CD4-positive, alpha-beta memory T cell (primary cell): ENCODE measurements around the gene EBLN2. TPM values are rescaled to one million over a fixed set of nuclear protein-coding genes. Genes with fewer than 3 reads are reported as not detected.

Experiments
- CTCF ChIA-PET: fragments of 350-600 bp; sonication (Branson Sonifier 250); formaldehyde crosslinking; loops from one replicate; lab custom pipeline; 2021; ENCODE audit warnings: inconsistent platforms; ENCODE audit not compliant: partially characterized antibody; lab: Charles Lee
- POLR2A ChIA-PET: fragments of 350-600 bp; sonication (Branson Sonifier 250); formaldehyde crosslinking; loops from one replicate; lab custom pipeline; 2021; ENCODE audit not compliant: partially characterized antibody; lab: Charles Lee
- DNase-seq, 5 donors: peaks; one replicate each; pipeline versions ENCODE4 v3.0.0 to v3.0.0-alpha.2; 2020 to 2022; ENCODE audit warnings: mixed read lengths in 1 of 5
- H3K27ac ChIP-seq: one replicate; pipeline ENCODE4 v1.7.0; 2013; ENCODE audit warnings: low read depth, low read length
- H3K27me3 ChIP-seq: 2 replicates; pipeline ENCODE4 v1.7.0; 2013; ENCODE audit warnings: mild to moderate bottlenecking, low read length, moderate library complexity; ENCODE audit not compliant: insufficient read depth
- H3K36me3 ChIP-seq: 2 replicates; pipeline ENCODE4 v1.7.0; 2013; ENCODE audit warnings: mild to moderate bottlenecking, low read length, moderate library complexity; ENCODE audit not compliant: insufficient read depth
- H3K4me1 ChIP-seq: 2 replicates; pipeline ENCODE4 v1.7.0; 2013; ENCODE audit warnings: mild to moderate bottlenecking, low read length, moderate library complexity; ENCODE audit not compliant: insufficient read depth
- H3K4me3 ChIP-seq, 2 donors: one replicate each; pipeline ENCODE4 v1.7.0; 2013; ENCODE audit warnings: low read length in 2 of 2, mild to moderate bottlenecking in 1 of 2
- H3K9me3 ChIP-seq, 2 donors: one replicate each; pipeline ENCODE4 v1.7.0; 2013; ENCODE audit warnings: low read length in 2 of 2, control low read depth in 1 of 2; ENCODE audit not compliant: control insufficient read depth in 1 of 2
- H3K27ac Mint-ChIP-seq, 7 donors: one replicate each; pipeline ENCODE4 v1.8.0; 2020 to 2021; ENCODE audit warnings: mixed read lengths in 7 of 7, mild to moderate bottlenecking in 6 of 7, inconsistent platforms in 3 of 7, moderate library complexity in 3 of 7
- H3K27me3 Mint-ChIP-seq, 2 donors: one replicate each; pipeline ENCODE4 v1.8.0; 2020 to 2021; ENCODE audit warnings: mixed read lengths in 2 of 2
- H3K36me3 Mint-ChIP-seq, 2 donors: one replicate each; pipeline ENCODE4 v1.8.0; 2020 to 2021; ENCODE audit warnings: mixed read lengths in 2 of 2, inconsistent platforms in 1 of 2, mild to moderate bottlenecking in 1 of 2
- H3K4me1 Mint-ChIP-seq, 4 donors: one replicate each; pipeline ENCODE4 v1.8.0; 2020 to 2021; ENCODE audit warnings: mixed read lengths in 4 of 4, mild to moderate bottlenecking in 1 of 4
- H3K4me3 Mint-ChIP-seq, 8 donors: one replicate each; pipeline ENCODE4 v1.8.0; 2020 to 2021; ENCODE audit warnings: mixed read lengths in 8 of 8, mild to moderate bottlenecking in 7 of 8, moderate library complexity in 6 of 8, inconsistent platforms in 3 of 8
- H3K9me3 Mint-ChIP-seq, 8 donors: one replicate each; pipeline ENCODE4 v1.8.0; 2020 to 2021; ENCODE audit warnings: mixed read lengths in 8 of 8, mild to moderate bottlenecking in 5 of 8, inconsistent platforms in 3 of 8, moderate library complexity in 1 of 8
- intact Hi-C: fragments of 100-400 bp; cut with micrococcal nuclease; formaldehyde crosslinking; loops from one replicate; pipeline ENCODE4 v1.15.1; 2023
- polyA plus RNA-seq, 2 donors: library from polyadenylated mRNA; unstranded; fragments of 300-500 nt; fragmentation: Illumina TruSeq; gene quantifications; one replicate each; pipeline ENCODE4 v1.2.3, GENCODE V29; 2021
- total RNA-seq, 2 experiments: library from RNA; stranded (reverse); gene quantifications; one replicate each; pipeline ENCODE4 v1.2.3, GENCODE V29; 2021

The EBLN2 gene
- total and polyA plus RNA-seq, 4 experiments from 2014 or later, result 1.5 to 12.6 (median 6.2) TPM

GRCh38 chr3:73098873-73099272, 37.4 kb downstream of the EBLN2 start:
- no peaks in the 10 kb centered on the region for H3K9me3 Mint-ChIP-seq
- no peak overlapping the region for H3K4me3 ChIP-seq
- H3K36me3 Mint-ChIP-seq, result no peaks in the 10 kb centered on the region
- DNase-seq, result no peak
- no peaks in the 10 kb centered on the region for H3K9me3 ChIP-seq
- H3K27me3 ChIP-seq, result no peaks in the 10 kb centered on the region
- peaks cover 6 to 8% of the 10 kb centered on the region in 2 donors for H3K27me3 Mint-ChIP-seq
- H3K27ac ChIP-seq, result no peak overlapping the region
- intact Hi-C loops, result no loop called here
- ChIA-PET POLR2A (no interaction called here), CTCF (no interaction called here)
- no peak overlapping the region for H3K4me3 Mint-ChIP-seq
- H3K4me1 Mint-ChIP-seq, result peaks cover 3 to 11% (median 8%) of the 10 kb centered on the region in 4 donors
- H3K36me3 ChIP-seq, result no peaks in the 10 kb centered on the region
- H3K27ac Mint-ChIP-seq, result peak overlapping the region in 2 of 7 donors; percentile 9 to 51
- H3K4me1 ChIP-seq, result no peaks in the 10 kb centered on the region

GRCh38 chr3:73100741-73101559, 39.5 kb downstream of the EBLN2 start:
- H3K4me1 Mint-ChIP-seq, result peaks cover 0 to 7% (median 3%) of the 10 kb centered on the region in 4 donors
- Histone ChIP-seq H3K4me3 (no peak overlapping the region), H3K36me3 (no peaks in the 10 kb centered on the region), H3K27me3 (no peaks in the 10 kb centered on the region), H3K4me1 (no peaks in the 10 kb centered on the region), H3K27ac (no peak overlapping the region), H3K9me3 (no peaks in the 10 kb centered on the region)
- intact Hi-C loops, result no loop called here
- H3K9me3 Mint-ChIP-seq, result no peaks in the 10 kb centered on the region
- no peaks in the 10 kb centered on the region for H3K36me3 Mint-ChIP-seq
- ChIA-PET CTCF (interaction anchor here (0.6 to 3.2 kb wide), 8 partner anchors 10 to 404 kb away, joined by 3 to 32 read pairs (median 6); no protein-coding TSS in a partner anchor), POLR2A (no interaction called here)
- H3K27ac Mint-ChIP-seq, result no peak overlapping the region
- H3K4me3 Mint-ChIP-seq, result no peak overlapping the region
- H3K27me3 Mint-ChIP-seq, result peaks cover 1 to 6% of the 10 kb centered on the region in 2 donors
- peak; percentile 53 to 65 (median 61) for DNase-seq

- intact Hi-C loops, result no loop called here
Observed at GRCh38 chr3:73101881-73102280, 40.4 kb downstream of the EBLN2 start.

GRCh38 chr3:73107215-73107614, 45.8 kb downstream of the EBLN2 start:
- H3K36me3 Mint-ChIP-seq, result no peaks in the 10 kb centered on the region
- no peaks in the 10 kb centered on the region for H3K9me3 Mint-ChIP-seq
- no peaks in the 10 kb centered on the region for H3K27me3 ChIP-seq
- intact Hi-C loops, result no loop called here
- no peaks in the 10 kb centered on the region for H3K4me1 Mint-ChIP-seq
- no peaks in the 10 kb centered on the region for H3K36me3 ChIP-seq
- ChIA-PET CTCF (interaction anchor here (1.1 kb wide), 1 partner anchor 11 kb away, joined by 4 read pairs; no protein-coding TSS in a partner anchor), POLR2A (no interaction called here)
- H3K4me3 Mint-ChIP-seq, result no peak overlapping the region
- no peaks in the 10 kb centered on the region for H3K9me3 ChIP-seq
- peaks cover 2 to 14% of the 10 kb centered on the region in 2 donors for H3K27me3 Mint-ChIP-seq
- no peak for DNase-seq
- no peak overlapping the region for H3K27ac Mint-ChIP-seq
- no peaks in the 10 kb centered on the region for H3K4me1 ChIP-seq
- H3K4me3 ChIP-seq, result no peak overlapping the region
- no peak overlapping the region for H3K27ac ChIP-seq

More at GRCh38 chr3:73101881-73102280, 40.4 kb downstream of the EBLN2 start:
- DNase-seq, result no peak
- Histone ChIP-seq H3K27me3 (no peaks in the 10 kb centered on the region), H3K4me1 (no peaks in the 10 kb centered on the region), H3K9me3 (no peaks in the 10 kb centered on the region), H3K4me3 (no peak overlapping the region), H3K36me3 (no peaks in the 10 kb centered on the region), H3K27ac (no peak overlapping the region)
- Mint-ChIP-seq H3K4me1 (peaks cover 0 to 5% (median 3%) of the 10 kb centered on the region in 4 donors), H3K36me3 (no peaks in the 10 kb centered on the region), H3K27me3 (peaks cover 1 to 6% of the 10 kb centered on the region in 2 donors), H3K4me3 (no peak overlapping the region), H3K9me3 (no peaks in the 10 kb centered on the region), H3K27ac (no peak overlapping the region)
- CTCF ChIA-PET, result interaction anchor here (0.6 to 3.2 kb wide), 8 partner anchors 11 to 403 kb away, joined by 3 to 32 read pairs (median 6); no protein-coding TSS in a partner anchor
- POLR2A ChIA-PET, result no interaction called here

GRCh38 chr3:73107676-73108187, 46.3 kb downstream of the EBLN2 start:
- Mint-ChIP-seq H3K27ac (no peak overlapping the region), H3K4me3 (no peak overlapping the region), H3K27me3 (peaks cover 2 to 14% of the 10 kb centered on the region in 2 donors), H3K4me1 (no peaks in the 10 kb centered on the region), H3K36me3 (no peaks in the 10 kb centered on the region), H3K9me3 (no peaks in the 10 kb centered on the region)
- Histone ChIP-seq H3K27ac (no peak overlapping the region), H3K36me3 (no peaks in the 10 kb centered on the region), H3K9me3 (no peaks in the 10 kb centered on the region), H3K27me3 (no peaks in the 10 kb centered on the region), H3K4me1 (no peaks in the 10 kb centered on the region), H3K4me3 (no peak overlapping the region)
- intact Hi-C loops, result no loop called here
- CTCF ChIA-PET, result interaction anchor here (1.1 kb wide), 1 partner anchor 11 kb away, joined by 4 read pairs; no protein-coding TSS in a partner anchor
- POLR2A ChIA-PET, result no interaction called here
- DNase-seq, result no peak

GRCh38 chr3:73108750-73109149, 47.3 kb downstream of the EBLN2 start:
- H3K9me3 ChIP-seq, result no peaks in the 10 kb centered on the region
- Mint-ChIP-seq H3K27me3 (peaks cover 2 to 20% of the 10 kb centered on the region in 2 donors), H3K9me3 (no peaks in the 10 kb centered on the region), H3K36me3 (no peaks in the 10 kb centered on the region), H3K4me1 (no peaks in the 10 kb centered on the region), H3K4me3 (no peak overlapping the region), H3K27ac (no peak overlapping the region)
- CTCF ChIA-PET, result interaction anchor here (0.9 kb wide), 2 partner anchors 10 to 393 kb away, joined by 3 read pairs; no protein-coding TSS in a partner anchor
- no peaks in the 10 kb centered on the region for H3K36me3 ChIP-seq
- H3K4me1 ChIP-seq, result no peaks in the 10 kb centered on the region
- no peak overlapping the region for H3K4me3 ChIP-seq
- no peaks in the 10 kb centered on the region for H3K27me3 ChIP-seq
- DNase-seq, result no peak
- intact Hi-C loops, result no loop called here
- H3K27ac ChIP-seq, result no peak overlapping the region
- POLR2A ChIA-PET, result interaction anchor here (0.6 kb wide), 1 partner anchor 166 kb away, joined by 4 read pairs; no protein-coding TSS in a partner anchor

- no peaks in the 10 kb centered on the region for H3K4me1 ChIP-seq
- ChIA-PET POLR2A (no interaction called here), CTCF (no interaction called here)
- Mint-ChIP-seq H3K9me3 (no peaks in the 10 kb centered on the region), H3K36me3 (no peaks in the 10 kb centered on the region), H3K27me3 (peaks cover 2 to 22% of the 10 kb centered on the region in 2 donors), H3K4me1 (no peaks in the 10 kb centered on the region), H3K4me3 (no peak overlapping the region), H3K27ac (no peak overlapping the region)
- H3K27me3 ChIP-seq, result no peaks in the 10 kb centered on the region
- DNase-seq, result no peak
- intact Hi-C loops, result no loop called here
- H3K36me3 ChIP-seq, result no peaks in the 10 kb centered on the region
- no peak overlapping the region for H3K4me3 ChIP-seq
- no peak overlapping the region for H3K27ac ChIP-seq
- H3K9me3 ChIP-seq, result no peaks in the 10 kb centered on the region
Observed at GRCh38 chr3:73110530-73110929, 49.1 kb downstream of the EBLN2 start.
